CD4-positive, alpha-beta T cell (primary cell): ENCODE measurements around the gene PRSS12. TPM values are rescaled to one million over a fixed set of nuclear protein-coding genes. Genes with fewer than 3 reads are reported as not detected.

Experiments
- ATAC-seq: fragments of 200-7000 bp; cut with Tn5 transposase; one replicate; pipeline ENCODE4 v1.10.0; 2022; ENCODE audit warnings: mild to moderate bottlenecking; ENCODE audit not compliant: poor library complexity
- CTCF ChIA-PET: fragments of 350-600 bp; sonication (Branson Sonifier 250); formaldehyde crosslinking; loops from one replicate; lab custom pipeline; 2021; ENCODE audit warnings: antibody characterized with exemption, inconsistent platforms; lab: Charles Lee
- POLR2A ChIA-PET: fragments of 350-600 bp; sonication (Branson Sonifier 250); formaldehyde crosslinking; loops from one replicate; lab custom pipeline; 2021; ENCODE audit warnings: antibody characterized with exemption, inconsistent platforms; lab: Charles Lee
- DNase-seq, 14 experiments: peaks; one replicate each; pipeline ENCODE4 v3.0.0-alpha.2; 2013 to 2020; ENCODE audit warnings: mixed read lengths in 2 of 14
- H3K27ac ChIP-seq, 2 donors: one replicate each; pipeline versions ENCODE4 v1.5.1 to v1.7.0; 2013; ENCODE audit warnings: low read length in 2 of 2, low read depth in 1 of 2, mild to moderate bottlenecking in 1 of 2
- H3K27me3 ChIP-seq, 2 experiments: 1 replicate in 1 of 2; 2 replicates in 1 of 2; pipeline versions ENCODE4 v1.6.1 to v1.7.0; 2013; ENCODE audit warnings: low read length in 2 of 2, control low read depth in 1 of 2, mild to moderate bottlenecking in 1 of 2, moderate library complexity in 1 of 2; ENCODE audit not compliant: insufficient read depth in 2 of 2, control insufficient read depth in 1 of 2
- H3K36me3 ChIP-seq: one replicate; pipeline ENCODE4 v1.6.1; 2013; ENCODE audit warnings: low read length, control low read depth; ENCODE audit not compliant: insufficient read depth
- H3K4me1 ChIP-seq: one replicate; pipeline ENCODE4 v1.6.1; 2013; ENCODE audit warnings: low read length, control low read depth; ENCODE audit not compliant: insufficient read depth
- H3K4me3 ChIP-seq: one replicate; pipeline ENCODE4 v1.5.1; 2013; ENCODE audit warnings: mild to moderate bottlenecking, low read length, moderate library complexity
- H3K9me3 ChIP-seq, 2 experiments: 1 replicate in 1 of 2; 2 replicates in 1 of 2; pipeline versions ENCODE4 v1.6.1 to v1.7.0; 2013; ENCODE audit warnings: low read length in 2 of 2, mild to moderate bottlenecking in 2 of 2, control low read depth in 1 of 2, moderate library complexity in 1 of 2; ENCODE audit not compliant: control insufficient read depth in 1 of 2, insufficient read depth in 1 of 2
- H3K27ac Mint-ChIP-seq: one replicate; pipeline ENCODE4 v1.8.0; 2020; ENCODE audit warnings: mixed read lengths
- H3K27me3 Mint-ChIP-seq: one replicate; pipeline ENCODE4 v1.8.0; 2021; ENCODE audit warnings: mixed read lengths
- H3K36me3 Mint-ChIP-seq: one replicate; pipeline ENCODE4 v1.8.0; 2021; ENCODE audit warnings: low read depth, mixed read lengths
- H3K4me1 Mint-ChIP-seq: one replicate; pipeline ENCODE4 v1.8.0; 2021; ENCODE audit warnings: low read depth, mixed read lengths
- H3K4me3 Mint-ChIP-seq: one replicate; pipeline ENCODE4 v1.8.0; 2020; ENCODE audit warnings: mild to moderate bottlenecking, mixed read lengths
- H3K9me3 Mint-ChIP-seq: one replicate; pipeline ENCODE4 v1.8.0; 2020; ENCODE audit warnings: mixed read lengths
- intact Hi-C, 2 experiments: fragments of 100-400 bp; cut with DNase I in 1 of 2; cut with micrococcal nuclease in 1 of 2; formaldehyde crosslinking; loops; one replicate each; pipeline versions ENCODE4 v1.15.1 to v1.9.0; 2023 to 2025; cut with DNase I, micrococcal nuclease
- total RNA-seq, 174 experiments: library from RNA in 2 of 174; stranded (reverse) in 2 of 174; gene quantifications; one replicate each; pipeline ENCODE4 v1.2.3 and lab custom pipeline; 2021 to 2026
- TF ChIP-seq, protein P1 (sequence below): fragments of 200-600 bp; IDR thresholded peaks from one replicate; pipeline ENCODE4 v1.8.0; 2022; ENCODE audit warnings: antibody characterized with exemption, mild to moderate bottlenecking

The PRSS12 gene
- total RNA-seq, 2 experiments from 2014 or later, result not detected

DNA sequence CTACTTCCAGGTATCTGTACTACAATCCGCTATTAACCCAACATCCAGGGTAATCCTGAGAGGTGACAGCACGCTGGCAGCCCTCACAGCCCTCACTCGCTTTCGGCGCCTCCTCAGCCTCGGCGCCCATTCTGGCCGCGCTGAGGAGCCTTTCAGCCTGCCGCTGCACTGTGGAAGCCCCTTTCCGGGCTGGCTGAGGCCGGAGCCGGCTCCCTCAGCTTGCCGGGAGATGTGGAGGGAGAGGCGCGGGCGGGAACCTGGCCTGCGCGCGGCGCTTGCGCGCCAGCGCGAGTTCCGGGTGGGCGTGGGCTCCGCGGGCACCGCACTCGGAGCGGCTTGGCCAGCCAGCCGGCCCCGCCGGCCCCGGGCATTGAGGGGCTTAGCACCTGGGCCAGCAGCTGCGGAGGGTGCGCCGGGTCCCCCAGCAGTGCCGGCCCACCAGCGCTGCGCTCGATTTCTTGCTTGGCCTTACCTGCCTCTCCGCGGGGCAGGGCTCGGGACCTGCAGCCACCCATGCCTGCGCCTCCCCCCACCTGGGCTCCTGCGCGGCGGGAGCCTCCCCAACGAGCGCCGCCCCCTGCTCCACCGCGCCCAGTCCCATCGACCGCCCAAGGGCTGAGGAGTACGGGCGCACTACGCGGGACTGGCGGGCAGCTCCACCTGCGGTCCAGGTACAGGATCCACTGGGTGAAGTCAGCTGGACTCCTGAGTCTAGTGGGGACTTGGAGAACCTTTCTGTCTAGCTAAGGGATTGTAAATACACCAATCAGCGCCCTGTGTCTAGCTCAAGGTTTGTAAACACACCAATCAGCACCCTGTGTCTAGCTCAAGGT, 87.3 kb downstream of the PRSS12 start:
- Histone ChIP-seq H3K9me3 (peaks cover 0 to 3% of the 10 kb centered on the region in 2 experiments), H3K27ac (no peak overlapping the region), H3K4me1 (peaks cover 4% of the 10 kb centered on the region), H3K4me3 (peak overlapping the region; percentile 49), H3K27me3 (peaks cover 0 to 3% of the 10 kb centered on the region in 2 experiments), H3K36me3 (no peaks in the 10 kb centered on the region)
- ChIA-PET POLR2A (no interaction called here), CTCF (no interaction called here)
- Mint-ChIP-seq H3K27ac (no peak overlapping the region), H3K27me3 (peaks cover 3% of the 10 kb centered on the region), H3K4me1 (no peaks in the 10 kb centered on the region), H3K36me3 (no peaks in the 10 kb centered on the region), H3K4me3 (peak overlapping the region; percentile 46), H3K9me3 (no peaks in the 10 kb centered on the region)
- DNase-seq (peak in 5 of 14 experiments; percentile 21 to 42 (median 32)), ATAC-seq (peak; percentile 58)
- TF ChIP-seq, protein P1, sequence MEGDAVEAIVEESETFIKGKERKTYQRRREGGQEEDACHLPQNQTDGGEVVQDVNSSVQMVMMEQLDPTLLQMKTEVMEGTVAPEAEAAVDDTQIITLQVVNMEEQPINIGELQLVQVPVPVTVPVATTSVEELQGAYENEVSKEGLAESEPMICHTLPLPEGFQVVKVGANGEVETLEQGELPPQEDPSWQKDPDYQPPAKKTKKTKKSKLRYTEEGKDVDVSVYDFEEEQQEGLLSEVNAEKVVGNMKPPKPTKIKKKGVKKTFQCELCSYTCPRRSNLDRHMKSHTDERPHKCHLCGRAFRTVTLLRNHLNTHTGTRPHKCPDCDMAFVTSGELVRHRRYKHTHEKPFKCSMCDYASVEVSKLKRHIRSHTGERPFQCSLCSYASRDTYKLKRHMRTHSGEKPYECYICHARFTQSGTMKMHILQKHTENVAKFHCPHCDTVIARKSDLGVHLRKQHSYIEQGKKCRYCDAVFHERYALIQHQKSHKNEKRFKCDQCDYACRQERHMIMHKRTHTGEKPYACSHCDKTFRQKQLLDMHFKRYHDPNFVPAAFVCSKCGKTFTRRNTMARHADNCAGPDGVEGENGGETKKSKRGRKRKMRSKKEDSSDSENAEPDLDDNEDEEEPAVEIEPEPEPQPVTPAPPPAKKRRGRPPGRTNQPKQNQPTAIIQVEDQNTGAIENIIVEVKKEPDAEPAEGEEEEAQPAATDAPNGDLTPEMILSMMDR, result no peak
- intact Hi-C loops, result loop anchor here in 1 of 2 experiments (5.0 kb wide), 2 partner anchors 188 to 818 kb away; no protein-coding TSS in a partner anchor

DNA sequence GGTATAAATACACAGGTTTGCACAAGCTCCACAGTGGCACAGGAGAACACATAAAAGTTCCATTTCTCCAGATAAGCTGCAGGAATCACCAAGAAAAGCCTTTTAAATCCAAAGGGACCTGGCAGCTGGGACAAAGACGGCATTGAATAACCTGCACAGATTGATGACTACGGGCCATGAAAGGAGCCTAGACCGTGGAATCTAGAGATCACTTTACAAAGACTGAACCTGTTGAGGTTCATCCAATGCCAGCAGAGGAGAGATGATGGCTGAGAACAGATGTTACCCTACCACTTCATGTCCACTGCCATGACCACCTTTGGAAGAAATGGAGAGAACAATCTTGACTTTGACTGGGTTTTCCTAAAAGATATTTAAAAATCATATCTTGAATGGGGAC, 88.7 kb downstream of the PRSS12 start:
- no peak overlapping the region for H3K4me3 ChIP-seq
- CTCF ChIA-PET, result no interaction called here
- Mint-ChIP-seq H3K4me3 (peak overlapping the region; percentile 73), H3K27ac (no peak overlapping the region), H3K36me3 (no peaks in the 10 kb centered on the region), H3K27me3 (no peaks in the 10 kb centered on the region), H3K4me1 (no peaks in the 10 kb centered on the region), H3K9me3 (no peaks in the 10 kb centered on the region)
- TF ChIP-seq, protein P1, result no peak
- H3K9me3 ChIP-seq, result peaks cover 0 to 3% of the 10 kb centered on the region in 2 experiments
- POLR2A ChIA-PET, result interaction anchor here (0.6 kb wide), 1 partner anchor 949 kb away, joined by 3 read pairs; no protein-coding TSS in a partner anchor
- H3K27me3 ChIP-seq, result peaks cover 0 to 3% of the 10 kb centered on the region in 2 experiments
- intact Hi-C loops, result no loop called here
- DNase-seq, result no peak
- no peak for ATAC-seq
- no peaks in the 10 kb centered on the region for H3K36me3 ChIP-seq
- no peak overlapping the region for H3K27ac ChIP-seq
- peaks cover 4% of the 10 kb centered on the region for H3K4me1 ChIP-seq

- CTCF ChIA-PET, result interaction anchor here (1.1 kb wide), 1 partner anchor 9 kb away, joined by 3 read pairs; no protein-coding TSS in a partner anchor
- intact Hi-C loops, result no loop called here
- peaks cover 3% of the 10 kb centered on the region for H3K4me1 ChIP-seq
- peaks cover 0 to 3% of the 10 kb centered on the region in 2 experiments for H3K27me3 ChIP-seq
- TF ChIP-seq, protein P1, result no peak
- peaks cover 0 to 3% of the 10 kb centered on the region in 2 experiments for H3K9me3 ChIP-seq
- H3K36me3 ChIP-seq, result no peaks in the 10 kb centered on the region
- Mint-ChIP-seq H3K36me3 (no peaks in the 10 kb centered on the region), H3K27ac (no peak overlapping the region), H3K4me3 (no peak overlapping the region), H3K4me1 (no peaks in the 10 kb centered on the region), H3K9me3 (no peaks in the 10 kb centered on the region), H3K27me3 (no peaks in the 10 kb centered on the region)
- H3K4me3 ChIP-seq, result no peak overlapping the region
- POLR2A ChIA-PET, result interaction anchor here (0.7 kb wide), 1 partner anchor 11 kb away, joined by 3 read pairs; no protein-coding TSS in a partner anchor
- ATAC-seq (no peak), DNase-seq (no peak)
- H3K27ac ChIP-seq, result no peak overlapping the region
Observed at GRCh38 chr4:118260309-118260708, 92.5 kb downstream of the PRSS12 start.
